Right lobe of liver (tissue), 4 donors: ENCODE measurements around the gene UBE2E1.

Experiments
- POLR2A ChIP-seq: fragments of 450-650 bp; IDR thresholded peaks from one replicate; pipeline ENCODE4 v1.6.1; 2017; ENCODE audit warnings: antibody characterized with exemption, mild to moderate bottlenecking
- TF ChIP-seq, protein P1 (sequence below), 4 donors: fragments of 200-600 bp in 3 of 4; fragments of 450-650 bp in 1 of 4; IDR thresholded peaks; one replicate each; pipeline versions ENCODE4 v1.5.1 to v1.8.0; 2016 to 2022; ENCODE audit warnings: antibody characterized with exemption in 4 of 4, mild to moderate bottlenecking in 2 of 4
- donor health status: DM: no; HTN: no; CAD: no.
- donor health status: DM: no; HTN: no; CAD: no.
- donor health status: DM: no; HTN: yes; CAD: no.

DNA sequence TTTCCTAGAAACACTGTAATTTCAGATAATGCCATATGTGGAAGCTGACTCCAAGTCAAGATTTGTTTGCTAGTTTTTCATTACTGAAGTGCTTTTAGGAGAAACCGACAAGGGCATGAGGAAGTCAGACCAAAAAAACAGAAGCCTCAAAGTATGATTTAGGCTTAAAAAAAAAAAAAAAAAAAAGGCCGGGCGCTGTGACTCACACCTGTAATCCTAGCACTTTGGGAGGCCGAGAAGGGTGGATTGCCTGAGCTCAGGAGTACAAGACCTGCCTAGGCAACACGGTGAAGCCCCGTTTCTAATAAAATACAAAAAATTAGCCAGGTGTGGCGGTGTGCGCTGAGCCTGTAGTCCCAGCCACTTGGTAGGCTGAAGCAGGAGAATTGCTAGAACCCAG, 122.8 kb downstream of the UBE2E1 start:
- TF ChIP-seq, protein P1, sequence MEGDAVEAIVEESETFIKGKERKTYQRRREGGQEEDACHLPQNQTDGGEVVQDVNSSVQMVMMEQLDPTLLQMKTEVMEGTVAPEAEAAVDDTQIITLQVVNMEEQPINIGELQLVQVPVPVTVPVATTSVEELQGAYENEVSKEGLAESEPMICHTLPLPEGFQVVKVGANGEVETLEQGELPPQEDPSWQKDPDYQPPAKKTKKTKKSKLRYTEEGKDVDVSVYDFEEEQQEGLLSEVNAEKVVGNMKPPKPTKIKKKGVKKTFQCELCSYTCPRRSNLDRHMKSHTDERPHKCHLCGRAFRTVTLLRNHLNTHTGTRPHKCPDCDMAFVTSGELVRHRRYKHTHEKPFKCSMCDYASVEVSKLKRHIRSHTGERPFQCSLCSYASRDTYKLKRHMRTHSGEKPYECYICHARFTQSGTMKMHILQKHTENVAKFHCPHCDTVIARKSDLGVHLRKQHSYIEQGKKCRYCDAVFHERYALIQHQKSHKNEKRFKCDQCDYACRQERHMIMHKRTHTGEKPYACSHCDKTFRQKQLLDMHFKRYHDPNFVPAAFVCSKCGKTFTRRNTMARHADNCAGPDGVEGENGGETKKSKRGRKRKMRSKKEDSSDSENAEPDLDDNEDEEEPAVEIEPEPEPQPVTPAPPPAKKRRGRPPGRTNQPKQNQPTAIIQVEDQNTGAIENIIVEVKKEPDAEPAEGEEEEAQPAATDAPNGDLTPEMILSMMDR (IDR thresholded peaks at IDR 0.05) = no peak
- TF ChIP-seq POLR2A = no peak
